CD4-positive, alpha-beta T cell treated with Interleukin-2 at 100 ng/mL for 4 hours (primary cell): ENCODE results near the gene HEATR3.
A peak's percentile ranks its signal among the peaks of the same experiment; 100 is the strongest.

Experiments used
- DNase-seq: peaks from one replicate; pipeline ENCODE4 v3.0.0-alpha.2; 2020; ENCODE audit warnings: low spot score

Gene HEATR3

DNA sequence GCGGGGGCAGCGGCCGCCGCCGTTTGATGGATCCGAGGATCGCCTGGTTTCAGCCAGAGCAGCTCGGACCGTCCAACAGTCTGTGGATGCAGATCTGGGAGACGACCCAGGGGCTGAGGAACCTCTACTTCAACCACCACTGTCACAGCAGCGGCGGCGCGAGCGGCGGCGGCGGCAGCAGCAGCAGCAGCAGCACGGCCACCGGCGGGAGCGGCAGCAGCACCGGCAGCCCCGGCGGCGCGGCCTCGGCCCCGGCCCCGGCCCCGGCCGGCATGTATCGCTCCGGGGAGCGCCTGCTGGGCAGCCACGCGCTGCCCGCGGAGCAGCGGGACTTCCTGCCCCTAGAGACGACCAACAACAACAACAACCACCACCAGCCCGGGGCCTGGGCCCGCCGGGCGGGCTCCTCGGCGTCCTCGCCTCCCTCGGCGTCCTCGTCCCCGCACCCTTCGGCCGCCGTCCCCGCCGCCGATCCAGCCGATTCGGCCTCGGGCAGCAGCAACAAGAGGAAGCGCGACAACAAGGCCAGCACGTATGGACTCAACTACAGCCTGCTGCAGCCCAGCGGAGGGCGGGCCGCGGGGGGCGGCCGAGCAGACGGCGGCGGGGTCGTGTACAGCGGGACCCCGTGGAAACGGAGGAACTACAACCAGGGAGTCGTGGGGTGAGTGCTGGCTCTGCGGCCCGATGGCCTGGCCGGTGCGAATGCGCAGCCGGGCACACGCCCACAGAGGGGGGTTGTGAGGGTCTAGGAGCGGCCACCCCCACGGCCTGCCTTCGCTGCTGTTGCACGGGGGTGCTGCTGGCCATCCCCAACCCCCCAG, 88.0 kb downstream of the HEATR3 start:
- DNase-seq: peak; percentile 24

DNA sequence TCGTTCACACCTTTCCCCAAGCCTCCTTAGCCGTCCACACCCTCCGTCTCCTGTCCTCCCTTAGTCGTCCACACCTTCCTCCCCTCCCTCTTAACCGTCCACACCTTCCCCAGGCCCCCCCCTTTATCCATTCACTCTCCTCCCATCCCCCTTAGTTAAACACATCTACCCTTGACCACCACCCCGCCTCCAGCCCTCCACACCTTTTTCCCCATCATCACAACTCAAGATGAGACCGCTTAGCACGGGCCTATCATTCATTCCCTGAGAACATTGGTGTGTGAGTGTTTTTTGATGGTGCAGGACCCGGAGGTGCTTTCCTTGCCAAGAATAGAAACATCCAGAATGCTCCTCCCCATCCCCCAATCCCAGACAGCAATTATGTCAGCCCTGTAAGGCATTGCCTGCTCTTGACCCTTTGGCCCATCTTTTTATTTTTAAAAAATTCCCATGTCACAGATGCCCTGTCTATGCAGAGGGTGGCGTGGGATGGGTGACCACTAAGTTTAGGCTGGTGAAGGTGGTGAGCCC, 88.7 kb downstream of the HEATR3 start:
- no peak for DNase-seq

DNA sequence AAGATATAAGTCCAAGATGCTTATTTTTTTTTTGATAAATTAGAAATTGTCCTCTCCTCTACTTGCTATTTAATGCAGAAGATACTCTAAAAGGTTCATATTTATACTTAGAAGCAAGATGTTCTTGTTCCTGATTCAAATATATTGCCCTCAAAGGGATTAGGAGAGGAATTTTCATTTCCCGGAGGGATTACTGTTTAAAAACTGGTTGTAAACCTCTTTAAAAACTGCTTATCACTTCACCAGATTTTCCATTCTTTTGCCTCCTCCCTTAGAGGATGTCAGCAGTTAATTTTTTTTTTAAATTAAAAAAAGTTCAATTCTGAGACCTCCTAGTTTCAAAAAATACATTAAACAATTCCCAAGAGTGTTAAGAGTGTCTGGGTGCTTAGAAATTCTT, 90.2 kb downstream of the HEATR3 start:
- no peak for DNase-seq
